BLaER1 (cell line): Measurements from ENCODE around the gene BEAN1.

Experiments used
- H3K27ac ChIP-seq: shearing (Covaris generic); formaldehyde crosslinking; 2 replicates; pipeline ENCODE4 v1.8.1; 2022
- H3K27me3 ChIP-seq: shearing (Covaris generic); formaldehyde crosslinking; 2 replicates; pipeline ENCODE4 v1.8.1; 2022
- H3K36me3 ChIP-seq: shearing (Covaris generic); formaldehyde crosslinking; 2 replicates; pipeline ENCODE4 v1.8.1; 2022
- H3K4me1 ChIP-seq: shearing (Covaris generic); formaldehyde crosslinking; 2 replicates; pipeline ENCODE4 v1.8.1; 2022
- H3K4me2 ChIP-seq: shearing (Covaris generic); formaldehyde crosslinking; 2 replicates; pipeline ENCODE4 v1.8.1; 2022
- H3K4me3 ChIP-seq: shearing (Covaris generic); formaldehyde crosslinking; 2 replicates; pipeline ENCODE4 v1.8.1; 2022
- H3K9ac ChIP-seq: shearing (Covaris generic); formaldehyde crosslinking; 2 replicates; pipeline ENCODE4 v1.8.1; 2022
- H3K9me3 ChIP-seq: shearing (Covaris generic); formaldehyde crosslinking; 2 replicates; pipeline ENCODE4 v1.8.1; 2022
- H4K20me1 ChIP-seq: shearing (Covaris generic); formaldehyde crosslinking; 2 replicates; pipeline ENCODE4 v1.8.1; 2022
- Cebpa-rat ChIP-seq: shearing (Covaris generic); IDR thresholded peaks from 2 replicates; pipeline ENCODE4 v1.8.1; 2022

The BEAN1 gene

GRCh38 chr16:66517586-66518263, 90.6 kb downstream of the BEAN1 start:
- Histone ChIP-seq H3K4me3 (peak overlapping the region; percentile 47), H3K9me3 (no peaks in the 10 kb centered on the region), H3K36me3 (no peaks in the 10 kb centered on the region), H3K9ac (peak overlapping the region; percentile 77), H3K27me3 (no peaks in the 10 kb centered on the region), H3K4me2 (peak overlapping the region; percentile 89), H4K20me1 (no peaks in the 10 kb centered on the region), H3K4me1 (peaks cover 87% of the 10 kb centered on the region), H3K27ac (peak overlapping the region; percentile 93)
- TF ChIP-seq Cebpa-rat, result no peak

DNA sequence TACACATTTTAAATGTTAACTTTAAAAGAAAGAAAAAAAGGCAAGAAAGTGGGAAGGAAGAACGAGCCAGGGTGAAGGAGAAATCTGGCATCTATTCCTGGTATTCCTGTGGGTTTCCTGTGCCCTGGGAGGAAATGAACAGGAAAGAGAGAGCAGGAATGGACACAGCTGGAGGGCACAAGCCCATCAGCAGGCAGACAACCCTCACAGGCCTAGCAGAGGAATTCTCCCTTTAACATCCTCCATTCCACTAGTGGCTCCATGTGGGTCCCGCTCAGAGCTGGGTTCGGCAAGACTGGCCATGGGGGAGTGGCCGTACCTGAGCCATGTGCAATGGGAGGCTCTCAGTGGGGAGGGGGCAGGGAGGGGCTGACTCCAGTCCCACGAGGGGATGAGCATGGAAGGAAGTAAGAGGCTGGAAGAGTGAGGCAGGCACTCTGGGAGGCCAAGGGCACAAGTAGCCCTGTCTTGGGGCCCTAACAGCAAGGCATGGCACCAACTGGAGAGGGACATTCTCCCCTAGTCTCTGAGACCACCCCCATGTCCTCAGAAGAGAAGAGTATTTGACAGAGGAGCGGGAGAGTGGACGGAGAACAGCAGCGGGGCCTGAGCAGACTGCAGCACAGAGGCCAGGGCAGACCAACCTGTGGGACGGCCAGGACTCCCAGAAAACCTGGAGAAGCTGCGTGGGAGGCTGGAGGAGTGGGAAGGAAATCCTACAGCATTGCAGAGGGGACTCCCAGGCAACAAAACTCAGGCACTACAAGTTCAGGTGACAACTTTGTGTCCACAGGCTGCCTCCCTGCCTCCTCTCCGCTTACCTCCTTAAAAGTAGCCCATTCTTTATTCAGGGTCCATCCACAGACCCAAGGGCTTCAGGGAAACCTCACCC, 92.6 kb downstream of the BEAN1 start:
- H3K27me3 ChIP-seq, result no peaks in the 10 kb centered on the region
- H4K20me1 ChIP-seq, result no peaks in the 10 kb centered on the region
- H3K4me2 ChIP-seq, result peak overlapping the region; percentile 92
- no peaks in the 10 kb centered on the region for H3K9me3 ChIP-seq
- H3K27ac ChIP-seq, result peak overlapping the region; percentile 92
- no peak overlapping the region for H3K4me3 ChIP-seq
- H3K4me1 ChIP-seq, result peaks cover 97% of the 10 kb centered on the region
- no peaks in the 10 kb centered on the region for H3K36me3 ChIP-seq
- TF ChIP-seq Cebpa-rat, result no peak
- H3K9ac ChIP-seq, result peak overlapping the region; percentile 36; the same call in 1 of the 2 replicates

DNA sequence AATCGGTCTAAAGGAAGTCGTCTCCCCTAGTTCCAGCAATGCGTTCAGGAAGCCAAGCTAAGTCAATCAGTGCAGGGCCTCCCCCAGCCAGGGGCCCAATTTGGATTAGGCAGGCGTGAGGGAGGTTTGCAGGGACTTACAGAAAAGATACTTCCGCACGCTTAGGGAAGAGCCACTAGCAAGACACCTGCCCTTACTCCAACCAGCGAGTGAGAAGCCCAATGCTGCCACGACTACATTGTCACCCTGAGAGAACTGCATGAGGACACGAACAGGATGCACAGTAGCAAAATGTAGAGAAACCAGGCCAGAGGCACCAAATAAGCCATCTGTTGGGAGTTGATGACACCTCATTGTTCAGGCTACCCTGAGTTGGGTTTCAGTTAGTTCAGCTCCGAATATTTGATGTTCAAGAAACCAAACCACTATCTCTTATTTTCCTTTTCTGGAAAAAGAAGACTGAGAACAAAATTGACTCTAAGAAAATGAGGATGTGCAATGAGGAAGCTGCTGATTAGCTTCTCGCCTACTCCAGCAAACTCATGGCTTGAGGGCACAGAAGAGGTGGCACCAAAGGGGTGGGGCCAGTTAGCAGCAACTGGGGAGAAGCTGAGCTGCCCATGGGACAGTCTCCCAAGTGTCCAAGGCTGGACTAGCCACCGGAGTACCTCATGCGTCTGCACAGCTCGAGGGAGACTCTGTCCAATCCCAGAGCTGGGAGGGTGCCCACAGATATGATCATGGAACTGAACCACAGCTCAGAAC, 93.5 kb downstream of the BEAN1 start:
- Histone ChIP-seq H3K4me1 (peaks cover 100% of the 10 kb centered on the region), H3K4me3 (no peak overlapping the region), H3K27me3 (no peaks in the 10 kb centered on the region), H3K36me3 (no peaks in the 10 kb centered on the region), H4K20me1 (no peaks in the 10 kb centered on the region), H3K9me3 (no peaks in the 10 kb centered on the region), H3K4me2 (peak overlapping the region; percentile 92), H3K27ac (peak overlapping the region; percentile 92), H3K9ac (no peak overlapping the region; the same call in 1 of the 2 replicates)
- no peak for TF ChIP-seq Cebpa-rat

- peak overlapping the region; percentile 92 for H3K4me2 ChIP-seq
These were observed 94.2 kb downstream of the BEAN1 start for GRCh38 chr16:66521252-66521713.

DNA sequence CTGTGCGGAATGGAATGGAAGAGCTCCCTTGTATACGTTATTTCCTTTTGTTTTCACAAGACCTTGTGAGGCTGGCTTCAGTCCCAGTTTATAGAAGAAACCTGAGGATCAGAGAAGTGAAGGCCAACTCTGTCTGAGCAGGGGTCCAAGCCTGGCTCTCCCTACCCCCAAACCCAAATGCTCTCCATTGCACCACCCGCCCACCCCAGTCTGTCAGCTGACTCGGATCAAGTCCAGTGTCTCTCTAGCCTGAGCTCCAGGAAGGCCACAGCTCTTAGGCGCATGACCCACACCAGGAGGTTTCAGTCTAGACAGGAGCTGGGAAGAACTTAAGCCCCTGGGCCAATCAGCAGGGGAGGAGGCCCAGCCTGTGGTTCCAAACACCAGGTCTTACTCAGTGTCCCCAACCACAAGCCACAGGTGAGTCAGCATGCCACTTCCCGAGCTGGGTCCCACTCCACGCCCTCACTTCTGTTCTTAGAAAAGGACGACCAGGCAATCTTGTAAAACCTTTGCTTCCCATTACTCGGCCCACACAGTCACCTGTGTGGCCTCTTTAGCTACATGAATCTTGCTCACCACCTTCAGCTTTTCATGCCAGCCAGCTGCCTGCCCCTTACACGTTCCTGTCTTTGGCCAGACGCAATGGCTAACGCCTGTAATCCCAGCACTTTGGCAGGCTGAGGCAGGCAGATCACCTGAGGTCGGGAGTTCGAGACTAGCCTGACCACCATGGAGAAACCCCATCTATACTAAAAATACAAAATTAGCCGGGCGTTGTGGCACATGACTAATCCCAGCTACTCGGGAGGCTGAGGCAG, 95.1 kb downstream of the BEAN1 start:
- H3K4me3 ChIP-seq, result peak overlapping the region; percentile 16; the same call in 1 of the 2 replicates
- H3K4me2 ChIP-seq, result peak overlapping the region; percentile 92
- peaks cover 100% of the 10 kb centered on the region for H3K4me1 ChIP-seq
- peak overlapping the region; percentile 83; the same call in 1 of the 2 replicates for H3K9ac ChIP-seq
- no peaks in the 10 kb centered on the region for H4K20me1 ChIP-seq
- peak overlapping the region; percentile 92 for H3K27ac ChIP-seq
- H3K9me3 ChIP-seq, result no peaks in the 10 kb centered on the region
- no peaks in the 10 kb centered on the region for H3K36me3 ChIP-seq
- no peak for TF ChIP-seq Cebpa-rat
- H3K27me3 ChIP-seq, result no peaks in the 10 kb centered on the region

More at GRCh38 chr16:66521252-66521713, 94.2 kb downstream of the BEAN1 start:
- Histone ChIP-seq H3K27me3 (no peaks in the 10 kb centered on the region), H3K9ac (no peak overlapping the region), H3K27ac (peak overlapping the region; percentile 92), H3K36me3 (no peaks in the 10 kb centered on the region), H3K4me3 (no peak overlapping the region), H3K9me3 (no peaks in the 10 kb centered on the region), H4K20me1 (no peaks in the 10 kb centered on the region), H3K4me1 (peaks cover 100% of the 10 kb centered on the region)
- TF ChIP-seq Cebpa-rat, result no peak

DNA sequence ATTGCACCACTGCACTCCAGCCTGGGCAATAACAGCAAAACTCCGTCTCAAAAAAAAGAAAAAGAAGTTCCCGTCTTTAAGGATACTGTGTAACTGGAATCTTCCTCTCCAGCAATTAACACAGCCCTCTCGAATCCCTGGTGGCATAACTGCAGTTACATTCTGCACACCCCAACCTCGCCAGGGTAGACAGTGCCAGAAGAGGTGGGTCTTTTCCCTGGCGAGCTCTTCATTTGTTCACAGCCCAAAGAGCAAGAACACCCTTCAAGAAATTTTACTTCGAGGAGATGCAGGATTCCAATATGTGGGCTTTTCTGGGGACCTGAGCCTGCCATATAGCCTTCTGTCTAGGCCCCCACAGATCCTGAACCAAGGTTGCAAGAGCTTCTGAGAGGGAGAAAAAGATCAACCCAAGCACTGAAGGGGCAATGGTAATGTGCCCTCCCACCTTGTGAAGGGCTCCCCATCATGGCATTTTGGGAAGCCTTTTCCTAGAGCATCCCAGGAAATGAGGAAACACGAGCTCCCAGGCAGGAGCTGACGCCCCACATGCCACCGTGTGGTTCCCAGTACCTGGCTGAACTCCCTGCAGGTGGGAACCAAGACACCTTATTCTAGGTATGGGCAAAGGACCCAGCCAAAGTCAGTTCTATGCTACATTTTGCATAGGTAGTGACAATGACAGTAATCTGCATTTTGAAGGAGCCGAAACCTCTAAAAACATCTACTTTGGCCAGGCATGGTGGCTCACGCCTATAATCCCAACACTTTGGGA, 95.9 kb downstream of the BEAN1 start:
- Histone ChIP-seq H4K20me1 (no peaks in the 10 kb centered on the region), H3K4me3 (no peak overlapping the region), H3K4me1 (peaks cover 100% of the 10 kb centered on the region), H3K4me2 (peak overlapping the region; percentile 92), H3K9ac (peak overlapping the region; percentile 83), H3K36me3 (peaks cover 2% of the 10 kb centered on the region; the same call in 1 of the 2 replicates), H3K27me3 (no peaks in the 10 kb centered on the region), H3K27ac (peak overlapping the region; percentile 92), H3K9me3 (no peaks in the 10 kb centered on the region)
- no peak for TF ChIP-seq Cebpa-rat

GRCh38 chr16:66523861-66524354, 96.8 kb downstream of the BEAN1 start:
- Histone ChIP-seq H3K9ac (peak overlapping the region; percentile 83), H4K20me1 (no peaks in the 10 kb centered on the region), H3K4me2 (peak overlapping the region; percentile 92), H3K27me3 (no peaks in the 10 kb centered on the region), H3K27ac (peak overlapping the region; percentile 92), H3K9me3 (no peaks in the 10 kb centered on the region), H3K4me1 (peaks cover 93% of the 10 kb centered on the region), H3K4me3 (peak overlapping the region; percentile 41; the same call in 1 of the 2 replicates), H3K36me3 (peaks cover 8% of the 10 kb centered on the region; the same call in 1 of the 2 replicates)
- peak; percentile 100 for TF ChIP-seq Cebpa-rat

- Histone ChIP-seq H4K20me1 (no peaks in the 10 kb centered on the region), H3K36me3 (peaks cover 15% of the 10 kb centered on the region; the same call in 1 of the 2 replicates), H3K4me2 (peak overlapping the region; percentile 92), H3K27me3 (no peaks in the 10 kb centered on the region), H3K9ac (peak overlapping the region; percentile 83), H3K9me3 (no peaks in the 10 kb centered on the region), H3K4me1 (peaks cover 91% of the 10 kb centered on the region), H3K27ac (peak overlapping the region; percentile 92), H3K4me3 (no peak overlapping the region)
- no peak for TF ChIP-seq Cebpa-rat
These were observed 97.6 kb downstream of the BEAN1 start for GRCh38 chr16:66524601-66525164.
